H1 (cell line): ENCODE results near the gene LYRM4. TPM values are rescaled to one million over a fixed set of nuclear protein-coding genes. Genes with fewer than 3 reads are reported as not detected.

Experiments used
- CTCF ChIA-PET: fragments of 300-600 bp; sonication (Branson Sonifier 250); formaldehyde crosslinking; loops from one replicate; lab custom pipeline; 2021; ENCODE audit not compliant: partially characterized antibody; lab: Charles Lee
- POLR2A ChIA-PET: fragments of 300-600 bp; sonication (Branson Sonifier 250); formaldehyde crosslinking; loops from one replicate; lab custom pipeline; 2021; ENCODE audit warnings: inconsistent platforms; ENCODE audit not compliant: partially characterized antibody; lab: Charles Lee
- DNase-seq, 2 experiments: peaks; one replicate each; pipeline versions ENCODE4 v3.0.0 to v3.0.0-alpha.2; 2010 to 2022; ENCODE audit warnings: low spot score in 2 of 2, low read depth in 1 of 2, mixed read lengths in 1 of 2
- FAIRE-seq: peaks from 2 replicates; lab custom pipeline; 2011; peaks lifted over from hg19 to GRCh38; lab: Jason Lieb, UNC
- H2AFZ ChIP-seq: 2 replicates; pipeline ENCODE4 v1.8.1; 2012; ENCODE audit warnings: low read length, inconsistent platforms
- H2AK5ac ChIP-seq: 2 replicates; pipeline ENCODE4 v1.6.1; 2013; ENCODE audit warnings: low read depth, low read length
- H2BK120ac ChIP-seq: replicated peaks from 2 replicates; pipeline ENCODE3; 2013; ENCODE audit warnings: low read depth, low read length, inconsistent platforms
- H2BK12ac ChIP-seq: 2 replicates; pipeline ENCODE4 v1.6.1; 2013; ENCODE audit warnings: low read depth, low read length
- H2BK15ac ChIP-seq: 2 replicates; pipeline ENCODE4 v1.6.1; 2013; ENCODE audit warnings: low read length
- H2BK20ac ChIP-seq: 2 replicates; pipeline ENCODE4 v1.6.1; 2013; ENCODE audit warnings: low read length
- H2BK5ac ChIP-seq: 2 replicates; pipeline ENCODE4 v1.6.1; 2013; ENCODE audit warnings: low read depth, low read length
- H3K14ac ChIP-seq: 2 replicates; pipeline ENCODE4 v1.6.1; 2013; ENCODE audit warnings: inconsistent platforms; ENCODE audit not compliant: insufficient read length
- H3K18ac ChIP-seq: 2 replicates; pipeline ENCODE4 v1.6.1; 2013; ENCODE audit warnings: low read length; ENCODE audit errors: extremely low read depth
- H3K23ac ChIP-seq: 2 replicates; pipeline ENCODE4 v1.6.1; 2013; ENCODE audit warnings: inconsistent platforms; ENCODE audit not compliant: insufficient read length
- H3K23me2 ChIP-seq: 2 replicates; pipeline ENCODE4 v1.6.1; 2013; ENCODE audit warnings: low read depth, low read length
- H3K27ac ChIP-seq: 2 replicates; pipeline ENCODE4 v1.6.1; 2011; ENCODE audit warnings: low read depth, low read length, inconsistent platforms
- H3K27me3 ChIP-seq, 4 experiments: replicated peaks in 1 of 4; 1 replicate in 1 of 4; 2 replicates in 3 of 4; pipeline versions ENCODE4 v1.6.1 to v1.8.1; 2011 to 2013; ENCODE audit warnings: low read length in 3 of 4, mild to moderate bottlenecking in 3 of 4, inconsistent platforms in 2 of 4, mixed read lengths in 2 of 4, moderate library complexity in 1 of 4; ENCODE audit not compliant: control insufficient read depth in 3 of 4, insufficient read depth in 3 of 4; ENCODE audit errors: extremely low read depth in 1 of 4
- H3K36me3 ChIP-seq, 4 experiments: 2 replicates each; pipeline versions ENCODE4 v1.6.1 to v1.8.1; 2011 to 2013; ENCODE audit warnings: mild to moderate bottlenecking in 4 of 4, low read length in 3 of 4, moderate library complexity in 2 of 4, control low read depth in 1 of 4, inconsistent platforms in 1 of 4; ENCODE audit not compliant: insufficient read depth in 4 of 4, control insufficient read depth in 2 of 4
- H3K4ac ChIP-seq: replicated peaks from 2 replicates; pipeline ENCODE3; 2013; ENCODE audit warnings: low read length, low read depth, mixed read lengths, inconsistent platforms; ENCODE audit not compliant: insufficient read length
- H3K4me1 ChIP-seq, 4 experiments: replicated peaks in 1 of 4; 1 replicate in 1 of 4; 2 replicates in 3 of 4; pipeline versions ENCODE4 v1.6.1 to v1.8.1; 2011 to 2013; ENCODE audit warnings: low read length in 3 of 4, inconsistent platforms in 2 of 4, mixed read lengths in 1 of 4; ENCODE audit not compliant: insufficient read depth in 4 of 4, control insufficient read depth in 3 of 4
- H3K4me2 ChIP-seq, 2 experiments: 2 replicates each; pipeline versions ENCODE4 v1.6.1 to v1.8.1; 2011 to 2013; ENCODE audit warnings: low read depth in 2 of 2, low read length in 2 of 2, control low read depth in 1 of 2, inconsistent platforms in 1 of 2, mild to moderate bottlenecking in 1 of 2; ENCODE audit not compliant: insufficient read depth in 1 of 2
- H3K4me3 ChIP-seq, 4 experiments: fragments of 200-600, 300-600 bp in 1 of 4; sonication (generic), shearing (Covaris generic), sonication (Bioruptor Twin) in 1 of 4; 2 replicates each; pipeline versions ENCODE4 v1.5.1 to v1.8.1; 2011 to 2016; ENCODE audit warnings: low read length in 4 of 4, low read depth in 3 of 4, control low read depth in 2 of 4, inconsistent platforms in 2 of 4, mild to moderate bottlenecking in 2 of 4, mixed read lengths in 1 of 4, moderate library complexity in 1 of 4; ENCODE audit not compliant: insufficient read depth in 2 of 4; ENCODE audit errors: extremely low read depth in 1 of 4
- H3K56ac ChIP-seq: replicated peaks from 2 replicates; pipeline ENCODE3; 2013; ENCODE audit warnings: low read depth, mild to moderate bottlenecking, mixed read lengths, low read length, inconsistent platforms; ENCODE audit not compliant: insufficient read length
- H3K79me1 ChIP-seq: 2 replicates; pipeline ENCODE4 v1.6.1; 2013; ENCODE audit warnings: low read depth, low read length, control low read depth
- H3K79me2 ChIP-seq, 2 experiments: 2 replicates each; pipeline versions ENCODE4 v1.6.1 to v1.8.1; 2012 to 2013; ENCODE audit warnings: low read length in 2 of 2, mild to moderate bottlenecking in 2 of 2, inconsistent platforms in 1 of 2; ENCODE audit not compliant: insufficient read depth in 2 of 2, control insufficient read depth in 1 of 2
- H3K9ac ChIP-seq, 4 experiments: replicated peaks in 1 of 4; 1 replicate in 1 of 4; 2 replicates in 3 of 4; pipeline versions ENCODE4 v1.6.1 to v1.8.1; 2011 to 2013; ENCODE audit warnings: low read depth in 3 of 4, low read length in 3 of 4, control low read depth in 2 of 4, mild to moderate bottlenecking in 2 of 4, moderate library complexity in 2 of 4, inconsistent platforms in 1 of 4; ENCODE audit errors: extremely low read depth in 1 of 4
- H3K9me3 ChIP-seq, 2 experiments: 2 replicates each; pipeline versions ENCODE4 v1.6.1 to v1.8.1; 2012 to 2013; ENCODE audit warnings: mild to moderate bottlenecking in 2 of 2, moderate library complexity in 2 of 2, control low read depth in 1 of 2, inconsistent platforms in 1 of 2, low read depth in 1 of 2, low read length in 1 of 2, mixed read lengths in 1 of 2; ENCODE audit not compliant: insufficient read depth in 2 of 2
- H4K20me1 ChIP-seq, 2 experiments: replicated peaks in 1 of 2; 2 replicates each; pipeline versions ENCODE3 to v1.8.1; 2011 to 2013; ENCODE audit warnings: inconsistent platforms in 2 of 2, low read length in 2 of 2, mild to moderate bottlenecking in 1 of 2; ENCODE audit not compliant: insufficient read depth in 2 of 2, control insufficient read depth in 1 of 2
- H4K5ac ChIP-seq: 2 replicates; pipeline ENCODE4 v1.6.1; 2013; ENCODE audit warnings: low read length, low read depth, mixed read lengths, inconsistent platforms; ENCODE audit not compliant: insufficient read length
- H4K8ac ChIP-seq: 2 replicates; pipeline ENCODE4 v1.8.0; 2013; ENCODE audit warnings: mild to moderate bottlenecking, moderate library complexity, low read length, inconsistent platforms; ENCODE audit not compliant: insufficient read depth; ENCODE audit errors: extremely low read depth
- H4K91ac ChIP-seq: replicated peaks from 2 replicates; pipeline ENCODE3; 2013; ENCODE audit warnings: low read length, mixed read lengths, inconsistent platforms; ENCODE audit not compliant: insufficient read length
- BCL11A ChIP-seq, 2 experiments: IDR thresholded peaks; one replicate each; pipeline ENCODE4 v1.6.1; 2011; ENCODE audit warnings: low read depth in 2 of 2, low read length in 2 of 2, mild to moderate bottlenecking in 2 of 2
- NANOG ChIP-seq: IDR thresholded peaks from 2 replicates; pipeline ENCODE4 v1.6.1; 2011; ENCODE audit warnings: low read length, low read depth, mild to moderate bottlenecking, inconsistent platforms; ENCODE audit not compliant: insufficient read depth, poor library complexity, severe bottlenecking
- WGBS, 2 experiments: shearing (Covaris generic) in 1 of 2; methylation state at CpG; one replicate each; pipeline versions ENCODE4 v1.1.6 to v1.1.7; 2013 to 2015; ENCODE audit warnings: low lambda C conversion rate in 2 of 2, mixed read lengths in 2 of 2, inconsistent platforms in 1 of 2, low coverage in 1 of 2, missing lambda C conversion rate in 1 of 2; ENCODE audit not compliant: insufficient replicate concordance in 2 of 2, insufficient coverage in 1 of 2, insufficient read length in 1 of 2; ENCODE audit errors: extremely low coverage in 1 of 2, missing lambda C conversion rate in 1 of 2; 5-methylcytosine and 5-hydroxymethylcytosine counted together
- polyA plus RNA-seq, 7 experiments: library from polyadenylated mRNA; depleted of rRNA in 3 of 7; stranded (reverse) in 5 of 7; unstranded in 2 of 7; fragments of >200 nt in 5 of 7; fragments of 200-250 nt in 2 of 7; gene quantifications; 1 replicate in 5 of 7; 2 replicates in 1 of 7; 4 replicates in 1 of 7; pipeline versions ENCODE4 v1.2.1 to v1.2.3, GENCODE V29; 2011 to 2013; ENCODE audit warnings: missing spikeins in 2 of 7, mixed read lengths in 2 of 7
- total RNA-seq: library from RNA; stranded (reverse); fragmentation: NEBNext Ultra II Directional; extraction: Animal tissue kit (Norgen Biotek cat#: 25700); gene quantifications from 2 replicates; pipeline ENCODE4 v1.2.1, GENCODE V29; 2021
- TF ChIP-seq, protein P1 (sequence below): IDR thresholded peaks from 2 replicates; pipeline ENCODE4 v1.6.1; 2012; ENCODE audit warnings: low read length, inconsistent platforms

The LYRM4 gene
- total and polyA plus RNA-seq, 2 of the 8 experiments (the other 6 are each of a cell fraction or from before 2014, with no cell fraction given), result 56.6 to 62.8 TPM

DNA sequence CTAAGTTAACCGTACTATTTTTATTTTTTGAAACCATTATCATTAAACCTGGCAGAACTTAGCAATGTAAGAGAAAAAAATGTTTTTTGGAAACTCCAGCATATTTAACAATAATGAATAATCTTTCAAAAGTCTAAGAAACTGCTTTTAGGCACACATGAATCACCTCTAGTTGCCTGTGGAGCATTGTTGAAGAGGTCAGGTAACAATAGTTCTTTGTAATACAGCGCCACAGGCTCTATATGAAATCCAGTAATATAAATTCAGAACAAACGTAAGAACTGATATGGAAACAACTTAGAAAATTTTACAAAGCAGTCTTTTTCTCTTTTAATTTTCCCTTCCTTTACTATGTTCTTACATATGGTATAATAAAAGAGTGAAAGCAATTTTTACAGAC is 10.3 kb downstream of the LYRM4 start:
- no peak overlapping the region for H4K91ac ChIP-seq
- no peak overlapping the region for H2BK5ac ChIP-seq
- ChIA-PET POLR2A (interaction anchor here (1.3 kb wide), 1 partner anchor 9 kb away, joined by 3 read pairs; no protein-coding TSS in a partner anchor), CTCF (no interaction called here)
- H4K8ac ChIP-seq, result no peak overlapping the region
- H3K4ac ChIP-seq, result no peak overlapping the region
- H3K56ac ChIP-seq, result no peak overlapping the region
- peaks cover 15% of the 10 kb centered on the region; the same call in 1 of the 2 replicates for H3K79me1 ChIP-seq
- no peak overlapping the region for H3K27ac ChIP-seq
- H2AK5ac ChIP-seq, result no peak overlapping the region
- peaks cover 0 to 73% of the 10 kb centered on the region in 2 experiments for H3K79me2 ChIP-seq
- H2BK12ac ChIP-seq, result no peak overlapping the region
- no peak overlapping the region for H3K9ac ChIP-seq
- H3K14ac ChIP-seq, result no peak overlapping the region
- H3K36me3 ChIP-seq, result peaks cover 0 to 18% (median 3%) of the 10 kb centered on the region in 4 experiments; a peak in 5 of 8 replicates
- H2BK15ac ChIP-seq, result no peak overlapping the region
- no peak overlapping the region for H3K4me2 ChIP-seq
- no peak overlapping the region for H2BK120ac ChIP-seq
- H3K9me3 ChIP-seq, result peaks cover 0 to 4% of the 10 kb centered on the region in 2 experiments; a peak in 1 of 4 replicates
- no peak overlapping the region for H3K4me3 ChIP-seq
- H4K5ac ChIP-seq, result no peak overlapping the region
- no peak overlapping the region for H2BK20ac ChIP-seq
- H4K20me1 ChIP-seq, result peaks cover 5% of the 10 kb centered on the region in 2 experiments
- H3K23ac ChIP-seq, result no peak overlapping the region
- FAIRE-seq, result no peak
- H2AFZ ChIP-seq, result no peak overlapping the region
- no peak for DNase-seq
- H3K18ac ChIP-seq, result no peak overlapping the region
- H3K27me3 ChIP-seq, result no peaks in the 10 kb centered on the region
- H3K4me1 ChIP-seq, result no peaks in the 10 kb centered on the region
- 89% methylated on average over 3 of the region's 3 CpGs; no CpG with 5 or more reads in 1 of the 2 experiments for WGBS, 2 experiments
- no peaks in the 10 kb centered on the region for H3K23me2 ChIP-seq
- TF ChIP-seq NANOG (no peak), BCL11A (IDR thresholded peaks at IDR 0.05; ENCODE audit: low read depth in 2 of 2, low read length in 2 of 2) (no peak)
- TF ChIP-seq, protein P1, sequence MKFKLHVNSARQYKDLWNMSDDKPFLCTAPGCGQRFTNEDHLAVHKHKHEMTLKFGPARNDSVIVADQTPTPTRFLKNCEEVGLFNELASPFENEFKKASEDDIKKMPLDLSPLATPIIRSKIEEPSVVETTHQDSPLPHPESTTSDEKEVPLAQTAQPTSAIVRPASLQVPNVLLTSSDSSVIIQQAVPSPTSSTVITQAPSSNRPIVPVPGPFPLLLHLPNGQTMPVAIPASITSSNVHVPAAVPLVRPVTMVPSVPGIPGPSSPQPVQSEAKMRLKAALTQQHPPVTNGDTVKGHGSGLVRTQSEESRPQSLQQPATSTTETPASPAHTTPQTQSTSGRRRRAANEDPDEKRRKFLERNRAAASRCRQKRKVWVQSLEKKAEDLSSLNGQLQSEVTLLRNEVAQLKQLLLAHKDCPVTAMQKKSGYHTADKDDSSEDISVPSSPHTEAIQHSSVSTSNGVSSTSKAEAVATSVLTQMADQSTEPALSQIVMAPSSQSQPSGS, result no peak
